ENCODE results near the gene SPATC1L.

SPATC1L gene

DNA sequence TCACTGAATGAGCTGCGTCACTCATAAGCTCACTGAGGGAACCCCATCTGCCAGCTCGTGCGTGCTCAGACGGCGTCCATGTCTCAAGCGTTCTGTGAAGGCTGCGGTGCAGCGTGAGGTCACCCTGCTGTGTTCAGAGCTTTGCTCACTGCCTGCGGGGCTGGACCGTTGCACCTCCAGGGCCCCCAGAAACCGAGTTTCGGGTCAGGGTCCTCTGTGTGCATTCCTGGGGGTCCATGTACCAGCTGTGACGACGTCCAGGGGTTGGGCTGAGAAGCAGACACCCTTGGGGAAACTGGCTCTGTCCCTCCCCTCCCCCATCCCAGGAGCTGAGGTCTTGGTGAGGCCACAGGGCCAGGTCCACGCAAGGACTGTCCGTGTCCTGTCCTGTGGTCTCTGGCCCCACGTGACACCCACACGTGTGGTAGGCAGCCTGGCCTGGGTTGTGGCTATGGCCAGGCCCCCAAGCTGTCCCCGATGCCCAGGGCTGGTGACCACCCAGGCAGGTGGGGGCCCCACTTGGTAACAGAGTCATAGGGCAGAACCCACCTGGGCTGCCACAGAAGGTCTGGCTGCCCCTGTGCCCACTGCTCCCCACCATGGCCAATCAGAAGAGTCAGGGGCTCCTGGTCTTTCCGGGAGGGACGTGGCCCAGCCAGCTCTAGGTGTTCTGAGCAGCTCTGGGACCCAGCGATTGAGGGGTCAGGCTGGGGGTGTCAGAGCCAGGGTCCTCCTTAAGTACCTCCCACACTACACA, 53.2 kb downstream of the SPATC1L start:
- ATAC-seq (no peak), DNase-seq (no peak)

DNA sequence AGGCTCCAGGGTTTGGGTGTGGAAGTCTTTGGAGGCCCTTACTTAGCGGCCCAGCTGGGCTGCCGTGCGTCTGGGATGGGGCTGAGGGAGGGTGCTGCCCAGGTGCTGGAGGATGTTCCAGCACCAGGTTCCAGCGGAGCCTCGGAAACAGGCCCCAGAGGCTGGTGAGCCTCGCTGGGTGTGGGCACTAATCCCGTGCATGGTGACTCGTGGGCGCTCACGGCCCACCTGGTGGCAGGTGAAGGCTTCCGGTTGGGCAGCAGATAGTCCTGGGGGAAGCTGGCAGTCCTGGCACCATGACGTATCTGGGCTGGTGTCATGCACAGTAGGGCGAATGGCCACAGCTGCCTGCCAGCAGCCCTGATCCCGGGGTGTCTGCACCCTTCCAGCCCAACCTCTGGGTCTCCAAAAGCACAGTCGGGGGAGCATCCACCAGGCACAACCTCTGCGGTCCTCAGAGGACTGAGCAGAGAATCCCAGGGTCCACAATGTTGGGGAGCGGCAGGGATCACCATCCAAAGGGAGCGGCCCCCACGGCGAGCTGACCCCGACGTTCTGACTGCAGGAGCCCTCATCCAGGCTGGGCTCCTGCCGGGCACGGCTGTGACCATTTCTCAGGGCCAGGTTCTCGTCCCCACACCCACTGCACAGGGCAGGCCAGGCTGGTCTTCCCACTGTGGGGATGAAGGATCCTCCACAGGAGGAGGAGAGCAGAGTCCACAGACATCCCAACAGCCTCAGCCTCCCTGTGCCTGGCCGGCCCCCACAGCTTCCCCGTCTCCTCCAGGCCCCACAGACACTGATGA, 54.2 kb downstream of the SPATC1L start:
- ATAC-seq: no peak
- no peak for DNase-seq

DNA sequence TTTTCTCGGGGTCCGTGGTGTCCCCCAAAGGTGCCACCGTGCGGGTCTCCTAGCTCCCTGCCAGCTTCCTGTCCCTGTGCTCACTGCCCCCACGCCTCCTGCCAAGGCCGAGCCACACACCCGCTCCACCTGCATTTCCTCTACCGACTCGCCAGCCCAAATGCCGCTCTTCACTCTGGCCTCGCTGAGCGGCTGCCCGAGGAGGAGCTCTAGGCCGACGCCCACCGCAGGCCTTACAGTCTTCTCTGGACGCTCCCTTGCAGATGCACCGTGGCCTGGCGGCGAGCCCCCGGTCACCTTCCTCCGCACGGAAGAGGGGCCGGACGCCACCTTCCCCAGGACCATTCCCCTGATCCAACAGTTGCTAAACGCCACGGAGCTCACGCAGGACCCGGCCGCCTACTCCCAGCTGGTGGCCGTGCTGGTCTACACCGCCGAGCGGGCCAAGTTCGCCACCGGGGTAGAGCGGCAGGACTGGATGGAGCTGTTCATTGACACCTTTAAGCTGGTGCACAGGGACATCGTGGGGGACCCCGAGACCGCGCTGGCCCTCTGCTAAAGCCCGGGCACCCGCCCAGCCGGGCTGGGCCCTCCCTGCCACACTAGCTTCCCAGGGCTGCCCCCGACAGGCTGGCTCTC, 55.2 kb downstream of the SPATC1L start:
- DNase-seq (no peak), ATAC-seq (no peak)

GRCh38 chr21:46128106-46128932, 55.9 kb downstream of the SPATC1L start:
- DNase-seq: no peak
- no peak for ATAC-seq

- ATAC-seq (no peak), DNase-seq (no peak)
Observed at GRCh38 chr21:46127239-46128105, 56.8 kb downstream of the SPATC1L start.

GRCh38 chr21:46126309-46127238, 57.7 kb downstream of the SPATC1L start:
- DNase-seq (no peak), ATAC-seq (no peak)

- no peak for ATAC-seq
- DNase-seq: no peak
Observed at GRCh38 chr21:46125846-46126301, 58.4 kb downstream of the SPATC1L start.

DNA sequence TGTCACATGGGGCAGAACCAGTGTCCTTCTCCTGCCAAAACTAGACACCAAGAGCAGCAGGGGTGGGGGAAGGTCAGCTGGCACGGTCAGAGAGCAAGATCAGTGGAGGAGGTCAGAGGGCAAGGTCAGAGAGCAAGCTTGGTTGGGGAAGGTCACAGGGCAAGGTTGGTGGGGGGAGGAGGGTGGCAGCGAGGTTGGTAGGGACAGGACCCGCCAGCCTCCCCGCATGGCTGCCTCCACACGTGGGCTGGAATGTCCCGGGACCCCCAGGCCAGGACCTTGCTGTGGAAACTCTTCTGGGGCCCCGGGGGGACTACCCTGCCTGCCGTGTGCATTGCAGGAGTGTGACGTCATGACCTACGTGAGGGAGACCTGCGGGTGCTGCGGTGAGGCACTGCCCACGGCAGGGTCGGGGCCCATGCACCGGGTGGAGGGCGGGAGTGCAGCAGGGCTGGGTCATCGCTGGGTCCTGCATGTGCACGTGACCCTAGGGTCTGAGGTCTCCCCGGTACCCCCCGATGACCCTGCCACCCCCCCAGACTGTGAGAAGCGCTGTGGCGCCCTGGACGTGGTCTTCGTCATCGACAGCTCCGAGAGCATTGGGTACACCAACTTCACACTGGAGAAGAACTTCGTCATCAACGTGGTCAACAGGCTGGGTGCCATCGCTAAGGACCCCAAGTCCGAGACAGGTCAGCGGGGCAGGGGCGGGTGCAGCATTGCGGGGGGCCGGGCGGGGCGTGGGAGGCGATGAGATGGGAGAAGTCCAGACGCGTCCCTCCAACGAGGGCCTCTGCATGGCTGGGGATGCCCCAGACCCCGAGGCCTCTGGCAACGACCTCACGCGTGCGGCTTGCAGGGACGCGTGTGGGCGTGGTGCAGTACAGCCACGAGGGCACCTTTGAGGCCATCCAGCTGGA, 59.1 kb downstream of the SPATC1L start:
- ATAC-seq (no peak), DNase-seq (no peak)

GRCh38 chr21:46124083-46124925, 60.0 kb downstream of the SPATC1L start:
- DNase-seq (no peak), ATAC-seq (no peak)

DNA sequence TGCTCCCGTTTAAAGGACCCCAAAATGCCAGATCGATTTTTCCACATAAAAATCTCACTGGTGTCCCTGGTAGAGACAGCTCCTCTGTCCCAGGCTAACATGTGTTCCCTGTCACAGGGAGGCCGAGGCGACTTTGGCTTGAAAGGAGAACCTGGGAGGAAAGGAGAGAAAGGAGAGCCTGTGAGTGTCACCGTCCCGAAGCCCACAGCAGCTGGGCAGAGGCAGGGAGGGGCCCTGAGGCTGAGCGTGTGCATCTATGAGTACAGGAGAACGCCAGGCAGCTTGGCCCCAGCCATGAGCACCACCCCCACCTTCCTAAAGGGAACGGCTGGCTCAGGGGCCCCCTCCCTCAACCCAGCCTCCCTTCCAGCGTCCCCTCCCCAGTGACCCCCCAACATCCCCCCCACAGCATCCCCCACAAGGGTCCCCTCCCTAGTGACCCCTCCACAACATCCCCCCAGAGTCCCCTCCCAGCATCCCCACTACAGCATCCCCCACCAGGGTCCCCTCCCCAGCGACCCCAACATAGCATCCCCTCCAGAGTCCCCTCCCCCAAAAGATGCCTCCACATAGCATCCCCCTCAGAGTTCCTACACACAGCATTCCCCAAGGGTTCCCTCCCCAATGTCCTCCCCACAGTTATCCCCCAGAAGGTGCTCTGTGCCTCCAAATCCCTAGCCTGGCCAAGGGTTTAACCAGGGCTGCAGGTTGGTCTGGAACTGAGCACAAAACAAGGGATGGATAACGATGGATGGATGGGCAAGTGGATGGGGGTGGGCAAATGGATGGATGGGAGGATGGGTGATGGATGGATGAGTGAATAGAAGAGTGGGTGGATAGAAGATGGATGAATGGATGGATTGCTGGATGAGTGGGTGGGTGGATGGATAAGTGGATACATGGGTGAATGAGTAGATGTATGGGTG, 61.2 kb downstream of the SPATC1L start:
- DNase-seq: no peak
- no peak for ATAC-seq

DNA sequence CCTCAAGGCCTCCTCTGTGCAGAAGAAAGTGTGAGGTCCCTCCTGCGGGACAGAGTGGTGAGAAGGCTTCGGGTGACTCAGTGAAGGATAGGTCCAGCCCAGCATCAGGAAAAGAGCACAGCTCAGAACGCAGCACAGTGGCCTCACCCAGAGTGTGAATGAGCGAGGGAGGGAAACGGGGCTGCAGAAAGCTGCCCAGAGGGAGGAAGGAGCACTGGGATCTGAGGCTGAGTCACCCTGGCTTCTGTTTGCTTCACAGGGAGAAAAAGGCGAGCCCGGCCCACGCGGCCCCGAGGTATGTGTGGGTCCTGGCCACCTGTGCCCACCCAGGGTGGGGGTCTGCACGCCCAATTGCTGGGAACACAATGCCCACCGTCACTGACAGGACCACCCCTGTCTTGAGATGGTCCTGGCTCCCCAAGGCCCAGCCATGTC, 62.0 kb downstream of the SPATC1L start:
- no peak for DNase-seq
- ATAC-seq: no peak

- ATAC-seq (no peak), DNase-seq (no peak)
Observed at GRCh38 chr21:46121286-46122221, 62.7 kb downstream of the SPATC1L start.

DNA sequence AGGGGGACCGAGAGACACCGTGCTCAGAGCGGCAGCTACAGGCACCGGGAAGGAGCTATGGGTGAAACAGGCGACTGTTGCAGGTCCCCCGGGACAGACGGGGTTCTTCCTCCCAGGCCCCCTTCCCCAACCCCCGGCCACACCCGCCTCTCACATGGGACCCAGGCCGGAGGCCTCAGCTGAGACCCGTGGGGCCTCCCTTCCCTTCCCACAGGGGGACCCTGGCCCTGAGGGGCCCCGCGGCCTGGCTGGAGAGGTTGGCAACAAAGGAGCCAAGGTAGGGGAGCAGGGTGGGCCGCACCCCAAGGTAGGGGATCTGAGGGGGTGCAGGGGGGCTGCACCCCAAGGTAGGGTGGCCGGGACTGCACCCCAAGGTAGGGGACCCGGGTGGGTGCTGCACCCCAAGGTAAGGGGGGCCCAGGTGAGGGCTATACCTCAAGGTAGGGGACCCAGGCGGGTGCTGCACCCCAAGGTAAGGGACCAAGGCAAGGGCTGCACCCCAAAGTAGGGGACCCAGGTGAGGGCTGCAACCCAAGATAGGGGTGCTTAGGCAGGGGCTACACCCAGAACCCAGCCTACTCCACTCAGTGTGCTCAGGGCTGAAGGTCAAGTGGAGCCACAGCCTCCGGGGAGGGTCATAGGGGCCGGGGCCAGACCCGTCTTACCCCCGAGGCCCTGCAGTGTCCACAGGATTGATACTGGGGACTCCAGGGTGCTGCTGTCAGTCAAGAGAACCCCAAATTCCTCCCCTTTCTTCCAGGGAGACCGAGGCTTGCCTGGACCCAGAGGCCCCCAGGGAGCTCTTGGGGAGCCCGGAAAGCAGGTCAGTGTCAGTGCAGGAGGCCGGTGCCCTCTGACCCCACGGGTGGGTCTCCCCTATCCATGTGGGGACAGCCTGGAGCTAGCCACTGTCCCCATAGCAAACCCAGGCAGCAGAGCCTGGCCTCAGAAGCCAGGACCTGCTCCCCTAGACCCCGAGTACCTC, 63.7 kb downstream of the SPATC1L start:
- ATAC-seq: no peak
- no peak for DNase-seq

- DNase-seq: no peak
- ATAC-seq: no peak
Observed at GRCh38 chr21:46119637-46120271, 64.5 kb downstream of the SPATC1L start.

All from stimulated activated naive CD8-positive, alpha-beta T cell treated with anti-CD3 and anti-CD28 coated beads, Interleukin-15, Interleukin-2, amounts not matched to agents 100 U/mL and 50 U/mL, for 24 hours (primary cell).